ENCODE data around the gene UBE2L3.

UBE2L3 gene

DNA sequence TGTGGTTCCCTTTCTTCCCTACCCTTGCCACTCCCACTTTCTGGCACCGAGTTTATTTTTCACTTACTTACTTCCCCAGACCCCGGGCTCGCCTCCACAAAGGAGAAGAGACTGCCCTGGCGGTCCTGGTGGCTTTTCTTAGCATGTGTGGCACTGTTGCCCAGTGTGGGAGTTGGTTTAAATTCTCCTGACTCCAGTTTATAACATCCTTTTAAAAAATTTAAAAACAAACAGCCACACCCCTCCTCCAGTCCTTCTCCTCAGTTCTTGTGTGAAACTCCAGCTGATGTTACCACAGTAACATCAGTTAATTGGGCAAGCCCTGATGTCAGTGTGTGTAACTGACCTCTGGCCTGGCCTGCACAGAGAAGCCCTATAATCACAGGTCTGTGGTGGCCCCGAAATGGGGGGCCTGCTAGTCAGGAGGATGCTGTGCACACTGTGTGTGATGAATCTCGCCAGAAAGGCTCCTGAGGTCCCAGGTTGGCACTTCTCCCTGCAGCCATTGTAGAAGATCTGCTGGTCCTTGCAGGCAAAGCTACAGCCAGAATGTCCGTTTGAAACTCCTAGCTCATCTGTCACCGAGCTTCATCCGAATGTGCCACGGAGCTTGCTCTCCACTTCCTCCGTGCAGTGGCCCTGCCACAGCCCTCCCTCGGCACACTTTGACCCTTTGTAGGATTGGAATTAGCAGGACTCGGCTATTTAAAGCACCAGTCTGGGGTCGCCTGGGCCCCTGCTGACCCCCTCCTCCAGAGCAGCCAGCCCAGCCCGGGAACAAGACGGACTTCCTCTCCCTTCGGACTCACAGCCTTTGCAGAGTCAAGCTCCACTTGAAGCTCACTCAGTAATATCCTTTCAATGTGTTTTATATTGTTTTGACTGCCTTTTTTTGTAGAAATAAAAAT, 54.8 kb downstream of the UBE2L3 start:
- TF ChIP-seq CTCF (IDR thresholded peaks at IDR 0.05; ENCODE audit: borderline replicate concordance, insufficient read depth, low read depth, low read length), result no peak
- H3K4me3 ChIP-seq (ENCODE audit: low read depth, low read length), result no peak overlapping the region

DNA sequence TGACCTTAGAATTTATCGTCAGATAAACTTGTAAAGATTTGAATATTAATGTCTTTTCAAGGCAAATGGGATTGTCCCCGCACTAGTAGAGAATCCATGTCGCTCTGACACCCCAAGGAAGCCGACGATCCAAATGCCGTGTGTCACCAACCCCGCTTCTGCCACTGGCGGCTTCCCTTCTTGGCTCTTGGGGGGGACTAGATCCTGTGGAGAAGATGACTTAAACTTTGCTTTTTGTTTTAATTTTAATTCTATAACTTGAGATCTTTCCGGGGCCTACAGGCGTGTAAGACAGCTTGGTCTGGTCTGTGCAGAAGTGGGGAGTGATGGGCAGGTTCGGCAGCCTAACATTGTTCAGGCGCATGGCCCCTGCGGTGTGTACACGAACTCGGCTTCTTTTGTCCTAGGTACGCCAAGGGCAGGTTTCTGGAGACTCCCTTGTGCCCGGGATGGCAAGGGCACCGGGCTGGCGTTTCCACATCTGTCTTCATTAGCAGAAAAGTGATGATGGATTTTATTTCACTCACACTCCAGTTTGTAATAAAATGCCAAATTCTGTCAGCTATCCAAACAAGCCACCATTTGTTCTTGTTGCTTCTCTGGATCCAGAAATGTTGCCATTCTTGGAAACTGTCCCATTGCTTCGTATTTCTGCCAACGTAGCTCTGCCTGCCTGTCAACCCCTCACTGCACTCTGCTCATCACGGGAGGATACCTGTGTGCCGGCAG, 55.6 kb downstream of the UBE2L3 start:
- no peak overlapping the region for H3K4me3 ChIP-seq (ENCODE audit: low read depth, low read length)
- no peak for TF ChIP-seq CTCF (IDR thresholded peaks at IDR 0.05; ENCODE audit: borderline replicate concordance, insufficient read depth, low read depth, low read length)

- H3K4me3 ChIP-seq (ENCODE audit: low read depth, low read length), result no peak overlapping the region
- TF ChIP-seq CTCF (IDR thresholded peaks at IDR 0.05; ENCODE audit: borderline replicate concordance, insufficient read depth, low read depth, low read length), result no peak
Measured at GRCh38 chr22:21623648-21623970, 56.1 kb downstream of the UBE2L3 start.

DNA sequence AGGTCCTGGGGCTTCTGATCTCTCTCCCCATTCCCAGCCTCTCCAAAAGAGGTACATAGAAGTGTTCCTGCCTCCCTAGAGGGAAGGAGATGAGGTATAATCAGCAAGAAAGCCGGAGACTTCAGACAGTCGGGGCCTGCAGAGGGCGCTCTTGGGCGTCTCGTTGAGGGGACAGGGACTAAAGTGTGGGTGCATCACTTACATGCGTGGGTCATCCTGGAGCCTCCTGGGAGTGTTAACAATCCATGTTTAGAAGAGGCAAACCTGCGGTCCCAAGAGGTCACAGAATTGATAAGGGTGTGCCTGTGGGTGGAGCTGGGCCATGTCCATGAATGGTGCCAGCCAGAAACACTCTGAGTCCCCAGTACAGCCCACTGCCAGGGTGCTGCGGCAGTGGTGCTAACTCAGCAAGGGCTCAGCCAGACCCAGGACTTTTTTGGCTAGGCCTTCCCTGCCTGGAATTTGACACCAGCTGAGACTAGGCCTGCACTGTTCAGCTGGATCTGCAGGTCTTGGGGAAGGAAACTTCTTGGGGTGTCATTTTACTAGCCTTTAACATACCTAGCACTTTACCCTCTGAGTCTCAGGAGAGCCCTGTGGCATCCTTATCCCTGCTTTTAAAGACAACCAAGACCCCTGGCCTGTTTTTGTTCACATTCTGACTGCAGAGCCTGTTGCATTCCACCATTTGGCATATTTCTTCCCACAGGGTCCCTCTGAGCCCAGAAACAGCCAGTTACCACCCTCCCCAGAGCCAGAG, 56.8 kb downstream of the UBE2L3 start:
- peak; percentile 52 for TF ChIP-seq CTCF (IDR thresholded peaks at IDR 0.05; ENCODE audit: borderline replicate concordance, insufficient read depth, low read depth, low read length)
- H3K4me3 ChIP-seq (ENCODE audit: low read depth, low read length), result no peak overlapping the region

GRCh38 chr22:21624880-21625791, 57.6 kb downstream of the UBE2L3 start:
- TF ChIP-seq CTCF (IDR thresholded peaks at IDR 0.05; ENCODE audit: borderline replicate concordance, insufficient read depth, low read depth, low read length), result no peak
- H3K4me3 ChIP-seq (ENCODE audit: low read depth, low read length), result no peak overlapping the region

DNA sequence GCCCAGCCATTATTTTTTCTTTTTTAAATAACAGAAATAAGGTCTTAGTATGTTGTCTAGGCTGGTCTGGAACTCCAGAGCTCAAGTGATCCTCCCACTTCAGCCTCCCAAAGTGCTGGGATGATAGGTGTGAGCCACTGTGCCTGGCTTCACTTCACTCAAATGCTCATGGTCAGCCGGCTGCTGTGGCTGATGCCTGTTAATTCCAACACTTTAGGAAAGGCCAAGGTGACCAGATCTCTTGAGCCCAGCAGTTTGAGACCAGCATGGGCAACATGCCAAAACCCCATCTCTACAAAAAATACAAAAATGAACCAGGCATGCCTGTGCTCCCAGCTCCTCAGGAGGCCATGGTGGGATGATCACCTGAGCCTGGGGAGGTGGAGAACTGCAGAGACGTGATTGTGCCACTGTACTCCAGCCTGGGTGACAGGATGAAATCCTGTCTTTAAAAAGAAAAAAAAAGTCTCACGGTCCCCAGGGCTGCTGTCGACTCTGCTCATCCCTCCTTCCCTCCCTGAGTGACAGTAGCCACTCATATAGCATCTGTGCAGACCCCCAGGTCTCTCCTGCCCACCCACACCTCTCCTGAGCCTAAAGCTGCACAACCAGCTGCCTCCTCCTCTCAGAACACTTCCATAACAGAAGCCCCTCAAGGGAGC, 58.7 kb downstream of the UBE2L3 start:
- no peak for TF ChIP-seq CTCF (IDR thresholded peaks at IDR 0.05; ENCODE audit: borderline replicate concordance, insufficient read depth, low read depth, low read length)
- H3K4me3 ChIP-seq (ENCODE audit: low read depth, low read length), result no peak overlapping the region

Data from GM12875 (cell line).